GM12878 (cell line): ENCODE measurements around the gene IPPK. TPM values are rescaled to one million over a fixed set of nuclear protein-coding genes. Genes with fewer than 3 reads are reported as not detected.

ENCODE experiments used
- ATAC-seq: fragments of 200-7000 bp; cut with Tn5 transposase; 3 replicates; pipeline ENCODE4 v1.9.1; 2020; ENCODE audit warnings: mild to moderate bottlenecking, moderate library complexity
- BruUV-seq: library from RNA; stranded (reverse); fragments of 400-500 nt; replicated peaks from 2 replicates; lab custom pipeline; 2021; lab: Mats Ljungman, UMichigan
- CTCF ChIA-PET: fragments of 300-600 bp; sonication (Branson Sonifier 250); formaldehyde crosslinking; extraction: SDS; loops from one replicate; lab custom pipeline; 2021; ENCODE audit warnings: inconsistent platforms; lab: Yijun Ruan, JAX
- POLR2A ChIA-PET: fragments of 350-600 bp; formaldehyde crosslinking; extraction: SDS; loops from one replicate; lab custom pipeline; 2021; ENCODE audit warnings: inconsistent platforms; lab: Charles Lee
- RAD21 ChIA-PET: fragments of 300-600 bp; sonication (Branson Sonifier 250); formaldehyde crosslinking; loops from one replicate; lab custom pipeline; 2023; ENCODE audit warnings: antibody characterized with exemption; ENCODE audit not compliant: unreplicated experiment; lab: Charles Lee
- SMC1A ChIA-PET: fragments of 300-600 bp; sonication (Branson Sonifier 250); formaldehyde crosslinking; loops from one replicate; lab custom pipeline; 2023; ENCODE audit not compliant: unreplicated experiment, uncharacterized antibody; lab: Charles Lee
- DNase-seq: peaks from one replicate; pipeline ENCODE4 v3.0.0-alpha.2; 2011; ENCODE audit warnings: low read depth, low spot score
- FAIRE-seq: peaks from 3 replicates; lab custom pipeline; 2011; peaks lifted over from hg19 to GRCh38; lab: Jason Lieb, UNC
- H2AFZ ChIP-seq: 2 replicates; pipeline ENCODE4 v1.6.0; 2011; ENCODE audit warnings: low read depth, low read length, control low read depth; ENCODE audit not compliant: control insufficient read depth
- H3K27ac ChIP-seq: 2 replicates; pipeline ENCODE4 v1.5.1; 2011; ENCODE audit warnings: control low read depth; ENCODE audit not compliant: control insufficient read depth, insufficient read depth
- H3K27me3 ChIP-seq, 2 experiments: replicated peaks in 1 of 2; 2 replicates each; pipeline versions ENCODE4 v1.6.0 to v1.6.1; 2011; ENCODE audit warnings: low read length in 1 of 2; ENCODE audit not compliant: control insufficient read depth in 2 of 2, insufficient read depth in 2 of 2
- H3K36me3 ChIP-seq, 2 experiments: 2 replicates each; pipeline ENCODE4 v1.5.1; 2011; ENCODE audit warnings: low read length in 1 of 2; ENCODE audit not compliant: control insufficient read depth in 2 of 2, insufficient read depth in 2 of 2
- H3K4me1 ChIP-seq: 2 replicates; pipeline ENCODE4 v1.6.1; 2011; ENCODE audit warnings: mild to moderate bottlenecking, low read length, moderate library complexity, mixed read lengths; ENCODE audit not compliant: control insufficient read depth, insufficient read depth
- H3K4me2 ChIP-seq: 2 replicates; pipeline ENCODE4 v1.6.0; 2011; ENCODE audit warnings: control low read depth; ENCODE audit not compliant: control insufficient read depth, insufficient read depth
- H3K4me3 ChIP-seq: fragments of 200-600 bp; sonication (generic); 2 replicates; pipeline ENCODE4 v1.5.1; 2016
- H3K79me2 ChIP-seq: 2 replicates; pipeline ENCODE4 v1.6.0; 2011; ENCODE audit warnings: low read length; ENCODE audit not compliant: control insufficient read depth, insufficient read depth
- H3K9ac ChIP-seq: 2 replicates; pipeline ENCODE4 v1.8.0; 2011; ENCODE audit warnings: low read length, control low read depth, mixed read lengths; ENCODE audit not compliant: control insufficient read depth, insufficient read depth
- H3K9me3 ChIP-seq: replicated peaks from 3 replicates; pipeline ENCODE4 v1.5.1; 2011; ENCODE audit warnings: mild to moderate bottlenecking, low read length; ENCODE audit not compliant: control insufficient read depth, insufficient read depth
- H4K20me1 ChIP-seq: 2 replicates; pipeline ENCODE4 v1.6.0; 2011; ENCODE audit not compliant: control insufficient read depth, insufficient read depth
- ATF3 ChIP-seq: IDR thresholded peaks from 2 replicates; pipeline ENCODE4 v1.6.1; 2011; ENCODE audit warnings: low read depth, mild to moderate bottlenecking, low read length, moderate library complexity, borderline replicate concordance; ENCODE audit errors: extremely low read depth
- CBX3 ChIP-seq: fragments of 200-600 bp; sonication (generic); IDR thresholded peaks from 2 replicates; pipeline ENCODE4 v1.6.1; 2016; ENCODE audit warnings: low read depth, borderline replicate concordance
- EP300 ChIP-seq, 2 experiments: fragments of 150-350 bp in 1 of 2; IDR thresholded peaks; 2 replicates each; pipeline ENCODE4 v1.6.1; 2011 to 2012; ENCODE audit warnings: low read depth in 2 of 2, low read length in 2 of 2, borderline replicate concordance in 1 of 2, improper control_type of control experiment in 1 of 2, inconsistent platforms in 1 of 2; ENCODE audit not compliant: control insufficient read depth in 1 of 2
- IRF4 ChIP-seq: IDR thresholded peaks from 2 replicates; pipeline ENCODE4 v1.6.1; 2011; ENCODE audit warnings: low read depth, low read length
- MEF2A ChIP-seq: IDR thresholded peaks from 2 replicates; pipeline ENCODE4 v1.6.1; 2011; ENCODE audit warnings: low read depth, mild to moderate bottlenecking, low read length, moderate library complexity; ENCODE audit not compliant: insufficient read depth
- MTA3 ChIP-seq: IDR thresholded peaks from 2 replicates; pipeline ENCODE4 v1.6.1; 2012; ENCODE audit warnings: low read length, inconsistent platforms, borderline replicate concordance
- NR2F1 ChIP-seq: fragments of 450-650 bp; conservative IDR thresholded peaks from 2 replicates; pipeline ENCODE4 v1.6.1; 2017; ENCODE audit warnings: mild to moderate bottlenecking
- PKNOX1 ChIP-seq: fragments of 450-650 bp; IDR thresholded peaks from 2 replicates; pipeline ENCODE4 v1.6.1; 2016; ENCODE audit warnings: mild to moderate bottlenecking
- PML ChIP-seq: IDR thresholded peaks from 2 replicates; pipeline ENCODE4 v1.6.1; 2012; ENCODE audit warnings: low read length, inconsistent platforms
- RBBP5 ChIP-seq: fragments of 200-600 bp; sonication (generic); conservative IDR thresholded peaks from 2 replicates; pipeline ENCODE4 v1.6.1; 2016
- RUNX3 ChIP-seq: IDR thresholded peaks from 2 replicates; pipeline ENCODE4 v1.6.1; 2012; ENCODE audit warnings: low read length, inconsistent platforms
- ZBTB40 ChIP-seq: fragments of 450-650 bp; IDR thresholded peaks from 2 replicates; pipeline ENCODE4 v1.6.1; 2016; ENCODE audit warnings: mild to moderate bottlenecking, moderate library complexity, borderline replicate concordance
- ZNF207 ChIP-seq: fragments of 450-650 bp; IDR thresholded peaks from 2 replicates; pipeline ENCODE4 v1.6.1; 2014; ENCODE audit warnings: antibody characterized with exemption, mild to moderate bottlenecking, borderline replicate concordance
- ZNF622 ChIP-seq: fragments of 450-650 bp; IDR thresholded peaks from 2 replicates; pipeline ENCODE4 v1.6.1; 2017; ENCODE audit warnings: mild to moderate bottlenecking, inconsistent platforms
- WGBS: methylation state at CpG from one replicate; pipeline ENCODE4 v1.1.6; 2016; ENCODE audit warnings: low lambda C conversion rate; ENCODE audit not compliant: insufficient replicate concordance, insufficient coverage; ENCODE audit errors: missing lambda C conversion rate; 5-methylcytosine and 5-hydroxymethylcytosine counted together
- in situ Hi-C: fragments of 300-500 bp; cut with MboI; formaldehyde crosslinking; loops from 9 replicates; pipeline ENCODE4 v1.14.3; 2018; ENCODE audit warnings: mixed read lengths
- intact Hi-C: fragments of 100-400 bp; cut with micrococcal nuclease; formaldehyde crosslinking; loops from one replicate; pipeline ENCODE4 v1.14.2; 2022; ENCODE audit not compliant: unreplicated experiment
- polyA plus RNA-seq, 11 experiments: library from polyadenylated mRNA; depleted of rRNA in 4 of 11; unstranded in 6 of 11; stranded (reverse) in 5 of 11; fragments of >200 nt; fragmentation: Nextera tagmentation in 4 of 11; fragmentation: Illumina TruSeq in 1 of 11; extraction: Ambion mirVana in 4 of 11; extraction: Trizol in 1 of 11; gene quantifications; 1 replicate in 1 of 11; 2 replicates in 10 of 11; pipeline versions ENCODE4 v1.2.1 to v1.2.3, GENCODE V29; 2011 to 2016; ENCODE audit warnings: inconsistent platforms in 2 of 11, missing spikeins in 2 of 11, low read depth in 1 of 11
- total RNA-seq, 4 experiments: library from RNA; depleted of rRNA in 3 of 4; stranded (reverse); fragments of >200 nt in 3 of 4; fragmentation: Illumina TruSeq in 1 of 4; extraction: Trizol in 1 of 4; gene quantifications; 2 replicates each; pipeline versions ENCODE4 v1.2.1 to v1.2.3, GENCODE V29; 2013 to 2021
- TF ChIP-seq, protein P1 (sequence below): fragments of 450-650 bp; IDR thresholded peaks from 2 replicates; pipeline ENCODE4 v1.6.1; 2017; ENCODE audit warnings: borderline replicate concordance
- TF ChIP-seq, protein P2 (sequence below): IDR thresholded peaks from 2 replicates; pipeline ENCODE4 v1.6.1; 2012; ENCODE audit warnings: low read depth, low read length, improper control_type of control experiment

Gene IPPK
- total and polyA plus RNA-seq, 10 of the 15 experiments (the other 5 are each of a cell fraction or from before 2014, with no cell fraction given): 2.1 to 22.1 (median 11.4) TPM

DNA sequence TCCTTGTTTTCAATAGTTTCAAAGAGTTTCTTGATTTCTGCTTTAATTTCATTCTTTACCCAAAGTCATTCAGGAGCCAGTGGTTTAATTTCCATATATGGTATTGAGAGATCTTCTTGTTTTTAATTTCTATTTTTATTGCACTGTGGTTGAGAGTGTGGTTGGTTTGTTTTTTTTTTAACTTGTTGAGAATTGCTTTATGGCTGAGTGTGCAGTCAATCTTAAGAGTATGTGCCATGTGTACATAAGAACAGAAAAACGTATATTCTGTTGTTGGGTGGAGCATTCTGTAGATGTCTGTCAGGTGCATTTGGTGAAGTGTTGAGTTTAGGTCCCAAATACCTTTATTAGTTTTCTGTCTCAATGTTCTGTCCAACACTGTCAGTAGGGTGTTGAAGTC is 26.7 kb upstream of the IPPK start:
- Histone ChIP-seq H3K27me3 (no peaks in the 10 kb centered on the region), H3K36me3 (no peaks in the 10 kb centered on the region), H4K20me1 (no peaks in the 10 kb centered on the region), H2AFZ (no peak overlapping the region; the same call in 1 of the 2 replicates), H3K9ac (no peak overlapping the region), H3K4me3 (no peak overlapping the region), H3K79me2 (no peaks in the 10 kb centered on the region), H3K27ac (peak overlapping the region; percentile 66), H3K4me2 (peak overlapping the region; percentile 43; the same call in 1 of the 2 replicates), H3K9me3 (peaks cover 19% of the 10 kb centered on the region), H3K4me1 (no peaks in the 10 kb centered on the region; the same call in 1 of the 2 replicates)
- ATAC-seq (peak; percentile 67), FAIRE-seq (no peak), DNase-seq (no peak)
- BruUV-seq: no TSS peak
- POLR2A ChIA-PET: no interaction called here
- RAD21 ChIA-PET: no interaction called here
- 0% methylated on average over 1 of the region's 1 CpG for WGBS
- SMC1A ChIA-PET: no interaction called here
- in situ Hi-C loops: no loop called here
- CTCF ChIA-PET: interaction anchor here (0.7 to 1.3 kb wide), 2 partner anchors 11 to 260 kb away, joined by 4 to 5 read pairs; no protein-coding TSS in a partner anchor
- intact Hi-C loops: no loop called here
- no peak for TF ChIP-seq ATF3
- TF ChIP-seq PKNOX1: peak; percentile 58; the same call in 1 of the 2 replicates
- no peak for TF ChIP-seq PML
- TF ChIP-seq ZBTB40: no peak
- TF ChIP-seq RUNX3: peak; percentile 63
- no peak for TF ChIP-seq EP300 (IDR thresholded peaks at IDR 0.05; ENCODE audit: borderline replicate concordance in 1 of 2, control insufficient read depth in 1 of 2, low read depth in 2 of 2, low read length in 2 of 2)
- TF ChIP-seq ZNF622: no peak
- TF ChIP-seq, protein P1, sequence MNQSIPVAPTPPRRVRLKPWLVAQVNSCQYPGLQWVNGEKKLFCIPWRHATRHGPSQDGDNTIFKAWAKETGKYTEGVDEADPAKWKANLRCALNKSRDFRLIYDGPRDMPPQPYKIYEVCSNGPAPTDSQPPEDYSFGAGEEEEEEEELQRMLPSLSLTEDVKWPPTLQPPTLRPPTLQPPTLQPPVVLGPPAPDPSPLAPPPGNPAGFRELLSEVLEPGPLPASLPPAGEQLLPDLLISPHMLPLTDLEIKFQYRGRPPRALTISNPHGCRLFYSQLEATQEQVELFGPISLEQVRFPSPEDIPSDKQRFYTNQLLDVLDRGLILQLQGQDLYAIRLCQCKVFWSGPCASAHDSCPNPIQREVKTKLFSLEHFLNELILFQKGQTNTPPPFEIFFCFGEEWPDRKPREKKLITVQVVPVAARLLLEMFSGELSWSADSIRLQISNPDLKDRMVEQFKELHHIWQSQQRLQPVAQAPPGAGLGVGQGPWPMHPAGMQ: no peak
- no peak for TF ChIP-seq ZNF207
- no peak for TF ChIP-seq NR2F1
- TF ChIP-seq MEF2A: 0 out of 2 replicates have a peak, but pooled peaks have one; percentile 25
- TF ChIP-seq RBBP5: no peak
- no peak for TF ChIP-seq CBX3
- no peak for TF ChIP-seq IRF4
- TF ChIP-seq, protein P2, sequence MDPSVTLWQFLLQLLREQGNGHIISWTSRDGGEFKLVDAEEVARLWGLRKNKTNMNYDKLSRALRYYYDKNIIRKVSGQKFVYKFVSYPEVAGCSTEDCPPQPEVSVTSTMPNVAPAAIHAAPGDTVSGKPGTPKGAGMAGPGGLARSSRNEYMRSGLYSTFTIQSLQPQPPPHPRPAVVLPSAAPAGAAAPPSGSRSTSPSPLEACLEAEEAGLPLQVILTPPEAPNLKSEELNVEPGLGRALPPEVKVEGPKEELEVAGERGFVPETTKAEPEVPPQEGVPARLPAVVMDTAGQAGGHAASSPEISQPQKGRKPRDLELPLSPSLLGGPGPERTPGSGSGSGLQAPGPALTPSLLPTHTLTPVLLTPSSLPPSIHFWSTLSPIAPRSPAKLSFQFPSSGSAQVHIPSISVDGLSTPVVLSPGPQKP: no peak
- TF ChIP-seq MTA3: no peak
